IMR-90 (cell line): ENCODE measurements around the gene RAD51B. TPM values are rescaled to one million over a fixed set of nuclear protein-coding genes. Genes with fewer than 3 reads are reported as not detected.
A peak's percentile ranks its signal among the peaks of the same experiment; 100 is the strongest.

Source experiments
- ATAC-seq: fragments of 200-7000 bp; cut with Tn5 transposase; 2 replicates; pipeline ENCODE4 v1.9.1; 2020; ENCODE audit warnings: low read depth, mild to moderate bottlenecking, moderate library complexity
- BruUV-seq: library from RNA; stranded (reverse); fragments of 400-500 nt; replicated peaks from 2 replicates; lab custom pipeline; 2021; lab: Mats Ljungman, UMichigan
- CTCF ChIA-PET: fragments of 300-600 bp; formaldehyde crosslinking; extraction: SDS; loops from one replicate; lab custom pipeline; 2021; ENCODE audit warnings: antibody characterized with exemption; lab: Yijun Ruan, JAX
- POLR2A ChIA-PET: fragments of 300-600 bp; sonication (Branson Sonifier 250); formaldehyde crosslinking; loops from one replicate; lab custom pipeline; 2022; ENCODE audit warnings: antibody characterized with exemption; ENCODE audit not compliant: unreplicated experiment; lab: Charles Lee
- DNase-seq: peaks from one replicate; pipeline ENCODE4 v3.0.0; 2013
- H2AFZ ChIP-seq: replicated peaks from 2 replicates; pipeline ENCODE3; 2013; ENCODE audit warnings: low read length, mild to moderate bottlenecking; ENCODE audit not compliant: poor library complexity
- H2AK5ac ChIP-seq: 2 replicates; pipeline ENCODE4 v1.6.1; 2013; ENCODE audit warnings: low read depth, low read length, inconsistent platforms
- H2AK9ac ChIP-seq: replicated peaks from 2 replicates; pipeline ENCODE3; 2013; ENCODE audit warnings: mild to moderate bottlenecking, low read depth, low read length, moderate library complexity; ENCODE audit not compliant: poor library complexity
- H2BK120ac ChIP-seq: 2 replicates; pipeline ENCODE4 v1.6.1; 2013; ENCODE audit warnings: low read depth, low read length, inconsistent platforms
- H2BK15ac ChIP-seq: 3 replicates; pipeline ENCODE4 v1.6.1; 2013; ENCODE audit warnings: low read depth, low read length, inconsistent platforms
- H2BK20ac ChIP-seq: 2 replicates; pipeline ENCODE4 v1.6.1; 2013; ENCODE audit warnings: low read depth, mild to moderate bottlenecking, inconsistent platforms, low read length, moderate library complexity
- H2BK5ac ChIP-seq: 2 replicates; pipeline ENCODE4 v1.6.1; 2013; ENCODE audit warnings: mild to moderate bottlenecking, low read depth, low read length, inconsistent platforms; ENCODE audit not compliant: poor library complexity, severe bottlenecking
- H3K14ac ChIP-seq: replicated peaks from 2 replicates; pipeline ENCODE4 v1.6.1; 2013; ENCODE audit warnings: low read depth, low read length, inconsistent platforms
- H3K18ac ChIP-seq: 2 replicates; pipeline ENCODE4 v1.6.1; 2013; ENCODE audit warnings: low read depth, low read length, control low read depth
- H3K23ac ChIP-seq: 2 replicates; pipeline ENCODE4 v1.6.1; 2013; ENCODE audit warnings: low read depth, low read length, inconsistent platforms
- H3K27ac ChIP-seq: 2 replicates; pipeline ENCODE4 v1.5.1; 2013; ENCODE audit warnings: mild to moderate bottlenecking, control low read depth, low read length; ENCODE audit not compliant: insufficient read depth
- H3K27me3 ChIP-seq: 2 replicates; pipeline ENCODE4 v1.6.1; 2013; ENCODE audit warnings: low read length; ENCODE audit not compliant: control insufficient read depth, insufficient read depth
- H3K36me3 ChIP-seq: 2 replicates; pipeline ENCODE4 v1.6.1; 2013; ENCODE audit warnings: low read length, mixed read lengths; ENCODE audit not compliant: control insufficient read depth, insufficient read depth
- H3K4ac ChIP-seq: 2 replicates; pipeline ENCODE4 v1.6.1; 2013; ENCODE audit warnings: low read depth, low read length, inconsistent platforms
- H3K4me1 ChIP-seq: 2 replicates; pipeline ENCODE4 v1.6.1; 2013; ENCODE audit warnings: low read length, mixed read lengths; ENCODE audit not compliant: control insufficient read depth, insufficient read depth
- H3K4me2 ChIP-seq: 2 replicates; pipeline ENCODE4 v1.6.1; 2013; ENCODE audit warnings: low read depth, mild to moderate bottlenecking, control low read depth, low read length, moderate library complexity
- H3K4me3 ChIP-seq: 2 replicates; pipeline ENCODE4 v1.5.1; 2013; ENCODE audit warnings: low read depth, mild to moderate bottlenecking, control low read depth, low read length, moderate library complexity; ENCODE audit not compliant: insufficient read depth
- H3K56ac ChIP-seq: 2 replicates; pipeline ENCODE4 v1.6.1; 2013; ENCODE audit warnings: low read length, inconsistent platforms; ENCODE audit not compliant: insufficient read depth; ENCODE audit errors: extremely low read depth
- H3K79me1 ChIP-seq, 2 experiments: 2 replicates each; pipeline ENCODE4 v1.6.1; 2013; ENCODE audit warnings: low read length in 2 of 2, inconsistent platforms in 1 of 2, low read depth in 1 of 2
- H3K9ac ChIP-seq: 2 replicates; pipeline ENCODE4 v1.6.1; 2013; ENCODE audit warnings: low read depth, low read length, control low read depth
- H3K9me1 ChIP-seq: 2 replicates; pipeline ENCODE4 v1.6.1; 2013; ENCODE audit warnings: low read length, inconsistent platforms; ENCODE audit not compliant: insufficient read depth
- H3K9me3 ChIP-seq: 2 replicates; pipeline ENCODE4 v1.6.1; 2013; ENCODE audit warnings: low read length; ENCODE audit not compliant: control insufficient read depth, insufficient read depth
- H4K20me1 ChIP-seq: 2 replicates; pipeline ENCODE4 v1.6.1; 2013; ENCODE audit warnings: low read length, inconsistent platforms; ENCODE audit not compliant: insufficient read depth
- H4K5ac ChIP-seq: 2 replicates; pipeline ENCODE4 v1.6.1; 2013; ENCODE audit warnings: mild to moderate bottlenecking, low read depth, low read length, control low read depth
- H4K8ac ChIP-seq, 2 experiments: 2 replicates each; pipeline ENCODE4 v1.6.1; 2013; ENCODE audit warnings: low read depth in 2 of 2, low read length in 2 of 2, control low read depth in 1 of 2, inconsistent platforms in 1 of 2
- H4K91ac ChIP-seq: 2 replicates; pipeline ENCODE4 v1.6.1; 2013; ENCODE audit warnings: low read depth, low read length, inconsistent platforms; ENCODE audit not compliant: insufficient read depth
- BHLHE40 ChIP-seq: fragments of 150-350 bp; IDR thresholded peaks from 2 replicates; pipeline ENCODE4 v1.6.1; 2016; ENCODE audit warnings: mild to moderate bottlenecking, low read depth, low read length
- CEBPB ChIP-seq: IDR thresholded peaks from 2 replicates; pipeline ENCODE4 v1.6.1; 2012; ENCODE audit warnings: low read depth, low read length, improper control_type of control experiment
- CHD1 ChIP-seq: IDR thresholded peaks from 2 replicates; pipeline ENCODE4 v1.6.1; 2012; ENCODE audit warnings: low read depth, low read length, improper control_type of control experiment
- FOS ChIP-seq: fragments of 150-350 bp; IDR thresholded peaks from 2 replicates; pipeline ENCODE4 v1.6.1; 2016; ENCODE audit warnings: low read depth, low read length
- MAZ ChIP-seq: IDR thresholded peaks from 2 replicates; pipeline ENCODE4 v1.6.1; 2012; ENCODE audit warnings: low read depth, mild to moderate bottlenecking, low read length, improper control_type of control experiment, moderate library complexity, borderline replicate concordance
- NFE2L2 ChIP-seq: fragments of 150-350 bp; IDR thresholded peaks from 2 replicates; pipeline ENCODE4 v1.6.1; 2016; ENCODE audit warnings: low read depth, mild to moderate bottlenecking, low read length
- POLR2A ChIP-seq: IDR thresholded peaks from 2 replicates; pipeline ENCODE4 v1.6.1; 2012; ENCODE audit warnings: mild to moderate bottlenecking, low read depth, low read length
- RCOR1 ChIP-seq: IDR thresholded peaks from 2 replicates; pipeline ENCODE4 v1.6.1; 2012; ENCODE audit warnings: mild to moderate bottlenecking, low read length, improper control_type of control experiment; ENCODE audit not compliant: insufficient replicate concordance
- RFX5 ChIP-seq: IDR thresholded peaks from 2 replicates; pipeline ENCODE4 v1.8.0; 2012; ENCODE audit warnings: low read depth, mild to moderate bottlenecking, low read length, moderate library complexity
- SMC3 ChIP-seq: fragments of 150-350 bp; IDR thresholded peaks from 2 replicates; pipeline ENCODE4 v1.6.1; 2016; ENCODE audit warnings: low read depth, mild to moderate bottlenecking, antibody characterized with exemption, low read length, moderate library complexity
- WGBS, 2 experiments: methylation state at CpG; one replicate each; pipeline versions ENCODE4 v1.1.5 to v1.1.7; 2013; ENCODE audit warnings: missing lambda C conversion rate in 2 of 2; ENCODE audit not compliant: insufficient read length in 1 of 2; ENCODE audit errors: extremely low coverage in 2 of 2; 5-methylcytosine and 5-hydroxymethylcytosine counted together
- dilution Hi-C: fragments of 300-500 bp; cut with HindIII; formaldehyde crosslinking; loops from one replicate; pipeline ENCODE4 v1.14.3; 2018; ENCODE audit warnings: low sequenced_read_pairs; ENCODE audit not compliant: unreplicated experiment
- in situ Hi-C: fragments of 300-500 bp; cut with MboI; formaldehyde crosslinking; loops from 3 replicates; pipeline ENCODE4 v1.14.3; 2019; ENCODE audit warnings: low sequenced_read_pairs, inconsistent platforms, mixed read lengths
- intact Hi-C: fragments of 100-400 bp; cut with micrococcal nuclease; formaldehyde crosslinking; loops from 2 replicates; pipeline ENCODE4 v1.10.0; 2022
- polyA plus RNA-seq, 3 experiments: library from polyadenylated mRNA; depleted of rRNA; stranded (reverse); fragments of >200 nt; gene quantifications; 2 replicates each; pipeline ENCODE4 v1.2.3, GENCODE V29; 2012; ENCODE audit warnings: low replicate concordance in 1 of 3
- total RNA-seq: library from RNA; depleted of rRNA; stranded (reverse); fragments of >200 nt; gene quantifications from 2 replicates; pipeline ENCODE4 v1.2.3, GENCODE V29; 2012
- TF ChIP-seq, protein P1 (sequence below): conservative IDR thresholded peaks from 2 replicates; pipeline ENCODE4 v1.5.1; 2012; ENCODE audit warnings: mild to moderate bottlenecking, low read depth, low read length, improper control_type of control experiment
- TF ChIP-seq, protein P2 (sequence below): fragments of 150-350 bp; IDR thresholded peaks from 2 replicates; pipeline ENCODE4 v1.6.1; 2017; ENCODE audit warnings: mild to moderate bottlenecking, antibody characterized with exemption, low read length, low read depth

RAD51B gene
- total and polyA plus RNA-seq, 2 of the 4 experiments (the other 2 are of a cell fraction) = 5.1 to 18.8 TPM

DNA sequence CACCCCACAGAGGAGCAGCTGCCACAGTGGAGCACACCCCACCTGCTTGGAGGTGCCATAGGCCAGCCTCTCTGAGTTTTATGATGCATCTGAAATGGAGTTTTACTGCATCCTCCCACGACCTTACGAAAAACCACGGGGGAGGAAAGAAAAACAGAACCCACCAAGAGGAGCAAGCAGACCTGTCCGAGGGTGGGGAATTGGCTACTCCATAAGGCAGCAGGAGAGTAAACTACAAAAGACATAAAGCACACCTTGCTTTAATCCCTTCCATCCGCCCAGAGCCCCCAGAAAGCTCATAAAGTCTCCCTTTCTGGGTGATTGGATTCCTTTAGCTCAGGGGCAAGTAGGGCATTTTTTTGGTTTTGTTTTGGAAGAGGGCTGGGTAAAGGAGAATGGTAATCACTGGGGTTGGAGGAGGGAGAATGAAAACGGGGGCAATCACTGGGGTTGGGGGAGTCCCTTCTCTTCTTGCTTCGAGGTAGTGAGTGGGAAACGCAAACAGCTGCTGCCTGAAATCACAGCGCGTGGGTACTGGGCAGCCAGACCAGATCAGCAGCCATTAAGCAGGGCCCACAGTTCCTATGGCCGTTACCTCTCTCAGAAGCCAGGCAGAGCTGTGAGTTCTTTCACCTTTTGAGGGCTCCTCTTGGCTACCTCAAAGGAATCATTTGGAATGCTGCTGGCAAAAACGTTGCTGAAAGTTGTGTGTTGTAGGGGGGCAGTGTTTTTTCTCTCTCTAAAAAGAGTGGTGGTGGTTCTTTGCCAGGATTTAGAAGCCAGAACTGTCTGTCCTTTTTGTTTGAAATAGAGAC is 539.6 kb downstream of the RAD51B start:
- no peak for DNase-seq
- 93% methylated on average over 5 of the region's 12 CpGs; no CpG with 5 or more reads in 1 of the 2 experiments for WGBS, 2 experiments
- Histone ChIP-seq H3K9me1 (peaks cover 7% of the 10 kb centered on the region), H2BK5ac (no peak overlapping the region), H2AK5ac (no peak overlapping the region), H3K4me3 (no peak overlapping the region), H4K8ac (peak overlapping the region; percentile 6 to 17; a peak in 2 of 4 replicates), H2BK120ac (peak overlapping the region; percentile 32; the same call in 1 of the 2 replicates), H3K23ac (no peak overlapping the region), H4K5ac (peak overlapping the region; percentile 55; the same call in 1 of the 2 replicates), H3K9me3 (no peaks in the 10 kb centered on the region), H3K4me1 (peaks cover 8% of the 10 kb centered on the region), H2BK15ac (0 out of 3 replicates have a peak overlapping the region, but pooled peaks have one; percentile 16), H2AK9ac (no peak overlapping the region), H3K14ac (no peak overlapping the region), H2AFZ (peak overlapping the region; percentile 36), H3K36me3 (no peaks in the 10 kb centered on the region), H3K18ac (no peak overlapping the region), H2BK20ac (no peak overlapping the region), H4K20me1 (no peaks in the 10 kb centered on the region), H4K91ac (no peak overlapping the region; the same call in 1 of the 2 replicates), H3K27ac (no peak overlapping the region), H3K79me1 (no peaks in the 10 kb centered on the region), H3K27me3 (no peaks in the 10 kb centered on the region), H3K4me2 (no peak overlapping the region), H3K9ac (no peak overlapping the region), H3K4ac (peak overlapping the region; percentile 19; the same call in 1 of the 2 replicates), H3K56ac (no peak overlapping the region)
- in situ Hi-C loops = no loop called here
- TF ChIP-seq, protein P1, sequence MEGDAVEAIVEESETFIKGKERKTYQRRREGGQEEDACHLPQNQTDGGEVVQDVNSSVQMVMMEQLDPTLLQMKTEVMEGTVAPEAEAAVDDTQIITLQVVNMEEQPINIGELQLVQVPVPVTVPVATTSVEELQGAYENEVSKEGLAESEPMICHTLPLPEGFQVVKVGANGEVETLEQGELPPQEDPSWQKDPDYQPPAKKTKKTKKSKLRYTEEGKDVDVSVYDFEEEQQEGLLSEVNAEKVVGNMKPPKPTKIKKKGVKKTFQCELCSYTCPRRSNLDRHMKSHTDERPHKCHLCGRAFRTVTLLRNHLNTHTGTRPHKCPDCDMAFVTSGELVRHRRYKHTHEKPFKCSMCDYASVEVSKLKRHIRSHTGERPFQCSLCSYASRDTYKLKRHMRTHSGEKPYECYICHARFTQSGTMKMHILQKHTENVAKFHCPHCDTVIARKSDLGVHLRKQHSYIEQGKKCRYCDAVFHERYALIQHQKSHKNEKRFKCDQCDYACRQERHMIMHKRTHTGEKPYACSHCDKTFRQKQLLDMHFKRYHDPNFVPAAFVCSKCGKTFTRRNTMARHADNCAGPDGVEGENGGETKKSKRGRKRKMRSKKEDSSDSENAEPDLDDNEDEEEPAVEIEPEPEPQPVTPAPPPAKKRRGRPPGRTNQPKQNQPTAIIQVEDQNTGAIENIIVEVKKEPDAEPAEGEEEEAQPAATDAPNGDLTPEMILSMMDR = no peak
- TF ChIP-seq POLR2A (no peak), CEBPB (no peak), NFE2L2 (no peak), FOS (no peak), RCOR1 (no peak), MAZ (no peak), CHD1 (no peak), SMC3 (no peak), BHLHE40 (no peak), RFX5 (no peak)
- TF ChIP-seq, protein P2, sequence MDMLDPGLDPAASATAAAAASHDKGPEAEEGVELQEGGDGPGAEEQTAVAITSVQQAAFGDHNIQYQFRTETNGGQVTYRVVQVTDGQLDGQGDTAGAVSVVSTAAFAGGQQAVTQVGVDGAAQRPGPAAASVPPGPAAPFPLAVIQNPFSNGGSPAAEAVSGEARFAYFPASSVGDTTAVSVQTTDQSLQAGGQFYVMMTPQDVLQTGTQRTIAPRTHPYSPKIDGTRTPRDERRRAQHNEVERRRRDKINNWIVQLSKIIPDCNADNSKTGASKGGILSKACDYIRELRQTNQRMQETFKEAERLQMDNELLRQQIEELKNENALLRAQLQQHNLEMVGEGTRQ = no peak
- POLR2A ChIA-PET = no interaction called here
- no TSS peak for BruUV-seq
- intact Hi-C loops = no loop called here
- ATAC-seq = no peak
- dilution Hi-C loops = no loop called here
- CTCF ChIA-PET = interaction anchor here (1.0 kb wide), 1 partner anchor 425 kb away, joined by 3 read pairs; no protein-coding TSS in a partner anchor
